Ishikawa (cell line): ENCODE data around the gene SLC7A7.

ENCODE experiments used
- EP300 ChIP-seq: IDR thresholded peaks from 2 replicates; pipeline ENCODE4 v1.6.1; 2012; ENCODE audit warnings: borderline replicate concordance
- ZBTB7A ChIP-seq: IDR thresholded peaks from 2 replicates; pipeline ENCODE4 v1.6.1; 2012; ENCODE audit warnings: low read depth

DNA sequence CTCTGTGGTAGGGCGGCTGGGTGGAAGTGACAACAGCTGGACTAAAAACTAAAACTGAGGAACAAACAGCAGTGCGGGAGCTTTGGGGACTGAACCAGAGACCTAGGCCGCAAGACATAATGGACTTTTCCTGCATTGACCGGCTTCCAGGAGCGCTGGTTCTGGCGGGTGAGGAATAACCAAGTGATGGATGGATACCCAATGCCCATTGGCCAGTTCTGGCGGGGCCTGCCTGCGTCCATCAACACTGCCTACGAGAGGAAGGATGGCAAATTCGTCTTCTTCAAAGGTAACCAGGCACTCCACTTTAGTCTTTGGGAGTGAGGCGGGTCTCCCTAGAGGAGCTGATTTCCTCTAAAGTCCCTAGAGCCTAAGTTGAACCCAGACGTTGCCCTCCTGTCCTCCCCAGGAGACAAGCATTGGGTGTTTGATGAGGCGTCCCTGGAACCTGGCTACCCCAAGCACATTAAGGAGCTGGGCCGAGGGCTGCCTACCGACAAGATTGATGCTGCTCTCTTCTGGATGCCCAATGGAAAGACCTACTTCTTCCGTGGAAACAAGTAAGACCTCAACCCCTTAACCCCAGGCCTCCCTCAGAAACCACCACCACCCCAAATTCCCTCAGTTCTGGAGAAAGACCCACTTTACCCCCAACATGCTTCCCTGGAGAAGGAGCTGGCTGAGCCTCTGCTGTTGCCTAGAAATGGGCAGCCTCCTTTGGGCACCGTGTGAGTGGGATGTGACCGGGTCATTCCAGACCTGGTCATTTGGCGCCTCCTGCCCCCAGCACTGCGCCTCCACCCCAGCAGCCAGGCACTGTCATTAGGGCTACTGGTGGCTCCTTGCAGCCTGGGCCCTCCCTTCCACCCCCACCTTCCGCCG is 29.2 kb upstream of the SLC7A7 start:
- TF ChIP-seq EP300 = no peak
- no peak for TF ChIP-seq ZBTB7A
